Fibroblast of skin of back (primary cell): Measurements from ENCODE around the gene ZNF709.
"Not testable (repeated sequence)": the region's sequence is repeated elsewhere in the genome, so short reads cannot be mapped to it uniquely, and the experiment has no call there.

Experiments used
- DNase-seq: peaks from one replicate; pipeline ENCODE4 v3.0.0-alpha.2; 2013

Gene ZNF709

DNA sequence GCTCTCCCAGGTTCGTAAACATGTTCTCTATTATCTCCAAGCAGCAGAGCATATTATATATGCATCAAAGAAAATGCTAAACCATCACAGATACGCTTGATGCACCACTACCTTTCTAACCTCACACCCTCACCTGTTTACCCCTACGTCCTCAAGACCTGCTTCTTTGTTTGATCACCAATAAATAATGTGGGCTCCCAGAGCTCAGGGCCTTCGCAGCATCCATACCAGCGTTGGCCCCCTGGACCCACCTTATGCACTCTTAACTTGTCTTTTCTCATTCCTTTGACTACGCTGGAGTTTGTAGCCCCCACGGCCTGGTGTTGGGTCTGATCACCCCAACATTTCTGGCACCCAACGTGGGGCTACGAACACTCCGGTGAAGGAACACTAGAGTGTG lies 33.8 kb downstream of the ZNF709 start:
- DNase-seq: no peak

DNA sequence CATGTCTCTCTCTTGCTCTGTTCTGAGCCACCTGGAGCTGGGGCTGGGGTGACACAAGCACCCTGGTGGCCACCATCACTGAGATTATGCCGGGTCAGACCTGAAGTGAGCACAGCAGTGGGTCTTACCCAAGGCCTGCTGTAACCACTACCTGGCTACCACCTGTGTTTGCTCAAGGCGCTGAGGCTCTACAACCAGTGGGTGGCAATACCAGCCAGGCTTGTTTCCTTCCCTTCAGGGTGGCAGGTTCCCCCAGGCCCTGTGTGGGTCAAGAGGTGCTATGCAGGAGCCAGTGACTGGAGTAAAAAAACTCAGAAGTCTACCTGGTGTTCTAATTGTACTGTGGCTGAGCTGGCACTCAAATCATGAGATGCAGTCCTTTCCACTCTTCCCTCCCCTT lies 35.8 kb downstream of the ZNF709 start:
- DNase-seq: no peak

DNA sequence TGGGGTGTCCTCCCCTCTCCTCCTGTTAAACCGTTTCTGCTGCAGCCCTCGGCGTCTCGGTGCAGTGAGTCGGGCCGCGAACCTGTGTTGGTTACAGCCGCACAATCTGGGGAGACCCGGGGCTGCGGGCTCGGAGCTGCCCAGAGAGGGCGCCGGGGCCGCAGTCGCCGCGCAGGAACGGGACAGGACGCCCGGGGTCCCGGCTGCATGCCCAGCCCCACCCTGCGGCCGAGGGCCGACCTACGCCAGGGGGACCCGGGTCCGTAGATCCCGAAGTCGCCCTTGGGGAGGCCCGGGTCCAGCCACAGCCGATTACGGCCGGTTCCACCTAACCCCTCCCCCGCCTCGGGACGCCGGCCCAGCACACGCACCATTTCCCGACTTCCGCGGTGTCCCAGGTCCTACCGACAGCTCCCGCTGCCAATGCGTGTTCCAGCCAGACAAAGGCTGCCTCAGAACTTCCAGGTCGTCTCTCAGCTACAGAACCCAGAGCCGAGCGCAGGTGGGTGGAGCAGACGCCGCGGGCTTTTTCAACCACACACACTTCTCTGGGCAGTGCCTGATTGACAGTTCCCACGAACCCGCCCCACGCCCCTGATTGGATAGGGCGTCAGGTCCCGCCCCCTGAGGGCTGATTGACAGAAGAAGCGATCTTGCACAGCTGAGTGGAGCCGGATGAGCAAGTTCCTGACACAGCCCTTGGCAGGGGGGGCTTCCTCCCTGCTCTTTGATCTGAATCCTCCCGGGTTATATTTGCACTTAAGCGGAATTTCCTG lies 43.9 kb downstream of the ZNF709 start, which contains the start of gene ZNF443:
Gene ZNF443 (minus strand): TSS at position 481 of the 776 bp plus-strand sequence. CDS start 107 bp downstream, at position 374.
- DNase-seq: peak; percentile 96

DNA sequence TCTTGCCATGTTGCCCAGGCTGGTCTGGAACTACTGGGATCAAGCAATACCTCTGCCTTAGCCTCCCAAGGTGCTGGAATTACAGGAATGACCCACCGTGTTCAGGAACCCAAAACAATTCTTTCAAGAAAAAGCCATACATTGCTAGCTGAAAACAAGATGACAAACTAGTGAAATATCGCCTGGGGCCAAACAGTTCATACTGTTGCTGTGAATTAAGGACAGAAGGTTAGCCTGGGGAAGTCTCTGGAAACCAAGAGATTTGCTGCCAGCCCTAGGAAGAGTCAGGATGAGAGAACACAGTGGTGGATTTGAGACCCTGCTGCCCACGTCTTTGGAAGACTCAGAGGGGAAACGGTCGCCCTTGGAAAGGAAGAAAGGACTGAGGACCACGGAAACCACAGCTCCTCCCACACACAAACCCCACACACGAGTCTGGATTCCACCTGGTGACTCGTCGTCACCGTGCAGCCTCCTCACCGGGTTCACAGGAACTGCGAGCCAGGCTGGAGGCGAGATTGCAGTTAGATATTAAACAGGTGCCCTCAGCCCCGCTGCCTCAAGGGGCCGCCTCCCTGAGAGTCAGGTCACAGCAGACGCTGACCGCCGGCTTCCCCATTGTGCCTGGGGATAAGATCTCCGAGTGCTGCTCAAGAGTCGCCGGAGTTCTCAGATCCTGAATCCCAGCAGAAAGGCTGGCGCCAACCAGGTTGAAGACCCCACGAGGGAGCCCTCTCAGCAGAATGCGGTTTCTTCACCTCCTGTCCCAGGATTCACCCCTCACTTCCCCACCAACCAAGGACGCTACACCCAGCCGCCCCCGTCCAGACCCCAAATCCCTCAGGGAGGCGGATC lies 44.7 kb downstream of the ZNF709 start:
- DNase-seq: peak; percentile 6

DNA sequence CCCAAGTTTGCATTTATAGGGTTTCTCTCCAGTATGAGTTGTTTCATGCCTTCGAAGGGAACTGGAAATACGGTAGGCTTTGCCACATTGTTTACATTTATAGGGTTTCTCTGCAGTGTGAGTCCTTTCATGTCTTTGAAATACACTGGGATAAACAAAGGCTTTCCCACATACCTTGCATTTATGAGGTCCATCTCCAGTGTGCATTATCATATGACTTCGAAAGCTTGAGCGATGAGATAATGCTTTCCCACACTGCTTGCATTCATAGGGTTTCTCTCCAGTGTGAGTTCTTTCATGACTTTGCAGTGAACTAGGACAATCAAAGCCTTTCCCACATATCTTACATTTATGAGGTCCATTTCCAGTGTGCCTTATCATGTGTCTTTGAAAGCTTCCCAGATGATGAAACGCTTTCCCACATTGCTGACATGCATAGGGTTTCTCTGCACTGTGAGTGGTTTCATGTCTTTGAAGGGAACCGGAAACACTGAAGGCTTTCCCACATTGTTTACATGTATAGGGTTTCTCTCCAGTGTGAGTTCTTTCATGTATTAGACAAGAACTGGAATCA lies 53.8 kb downstream of the ZNF709 start:
- not testable (repeated sequence) for DNase-seq

DNA sequence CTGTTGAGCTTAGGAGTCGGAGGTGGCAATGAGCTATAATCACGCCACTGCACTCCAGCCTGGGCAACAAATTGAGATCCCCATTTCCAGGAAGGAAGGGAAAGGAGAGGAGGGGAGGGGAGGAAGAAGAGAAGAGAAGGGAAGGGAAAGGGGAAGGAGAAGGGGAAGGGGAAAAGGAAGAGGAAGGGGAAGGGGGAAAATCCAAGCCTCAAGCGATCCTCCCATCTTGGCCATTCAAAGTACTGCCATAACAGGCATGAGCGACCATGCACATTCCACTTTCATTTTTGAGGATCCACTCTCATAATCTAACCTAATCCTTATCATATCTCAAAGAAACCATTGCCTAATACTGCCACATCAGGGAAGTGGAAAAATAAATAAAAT lies 58.7 kb downstream of the ZNF709 start:
- no peak for DNase-seq

DNA sequence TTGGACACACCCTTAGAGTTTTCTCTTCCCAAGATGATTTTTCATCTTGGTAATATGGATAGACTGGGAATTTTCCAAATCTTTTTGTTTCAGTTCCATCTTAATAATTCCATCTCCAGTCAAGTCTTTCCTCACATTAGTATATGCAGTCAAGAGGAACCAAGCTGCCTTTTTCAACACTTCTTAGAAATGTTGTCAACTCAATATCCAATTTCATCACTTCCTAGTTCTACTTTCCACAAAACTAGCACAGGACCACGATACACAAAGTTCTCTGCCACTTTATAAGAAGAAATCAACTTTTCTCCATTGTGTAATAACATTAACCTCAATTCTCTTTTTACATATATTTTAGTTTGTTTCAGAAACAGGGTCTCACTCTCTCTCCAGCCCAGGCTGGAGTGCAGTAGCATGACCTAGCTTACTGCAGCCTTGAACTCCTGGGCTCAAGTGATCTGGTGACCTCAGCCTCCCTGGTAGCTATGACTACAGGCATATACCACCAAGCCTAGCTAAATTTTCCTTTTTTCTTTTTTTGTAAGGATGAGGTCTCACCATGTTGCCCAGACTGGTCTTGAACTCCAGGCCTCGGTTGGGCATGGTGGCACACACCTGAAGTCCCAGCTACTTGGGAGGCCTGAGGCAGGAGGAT lies 59.3 kb downstream of the ZNF709 start:
- DNase-seq: no peak

DNA sequence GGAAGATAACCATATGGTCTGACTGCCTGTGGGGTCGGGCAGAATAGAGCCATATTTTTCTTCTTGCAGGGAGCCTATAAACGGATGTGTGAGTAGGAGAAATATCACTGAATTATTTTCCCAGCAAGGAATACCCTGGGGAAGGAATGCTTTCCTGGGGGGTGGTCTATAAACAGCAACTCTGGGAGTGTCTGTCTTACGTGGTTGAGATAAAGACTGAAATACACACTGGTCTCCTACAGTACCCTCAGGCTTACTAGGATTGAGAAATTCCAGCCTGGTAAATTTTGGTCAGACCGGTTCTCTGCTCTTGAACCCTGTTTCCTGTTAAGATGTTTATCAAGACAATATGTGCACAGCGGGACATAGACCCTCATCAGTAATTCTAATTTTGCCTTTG lies 67.3 kb downstream of the ZNF709 start:
- DNase-seq: not testable (repeated sequence)

DNA sequence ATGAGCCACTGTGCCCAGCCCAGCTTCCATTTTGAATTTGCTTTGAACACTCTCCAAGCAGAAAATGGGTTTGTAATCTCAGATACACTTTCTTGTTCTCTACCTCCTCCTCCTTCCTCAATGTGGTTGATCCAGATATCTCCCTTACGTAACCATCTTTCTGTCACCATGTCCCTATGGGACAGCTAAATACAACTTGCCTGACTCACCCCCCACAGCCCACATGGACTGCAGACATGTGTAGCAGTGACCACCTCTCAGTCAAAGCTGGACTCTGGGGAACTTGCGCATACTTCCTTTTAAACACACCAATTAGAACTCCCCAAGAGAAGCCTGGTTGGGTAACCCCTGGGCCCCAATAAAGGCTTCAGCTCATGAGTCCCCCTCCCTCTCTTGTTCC lies 72.7 kb downstream of the ZNF709 start:
- DNase-seq: no peak
